GM18909 (cell line): ENCODE measurements around the gene ETV3.

Experiments
- ATAC-seq: cut with Tn5 transposase; IDR thresholded peaks from one replicate; pipeline ENCODE4 v1.9.1; 2021; ENCODE audit warnings: mild to moderate bottlenecking; ENCODE audit not compliant: unreplicated experiment, poor library complexity

ETV3 gene

GRCh38 chr1:157163273-157164127 lies 25.3 kb upstream of the ETV3 start:
- no peak for ATAC-seq

DNA sequence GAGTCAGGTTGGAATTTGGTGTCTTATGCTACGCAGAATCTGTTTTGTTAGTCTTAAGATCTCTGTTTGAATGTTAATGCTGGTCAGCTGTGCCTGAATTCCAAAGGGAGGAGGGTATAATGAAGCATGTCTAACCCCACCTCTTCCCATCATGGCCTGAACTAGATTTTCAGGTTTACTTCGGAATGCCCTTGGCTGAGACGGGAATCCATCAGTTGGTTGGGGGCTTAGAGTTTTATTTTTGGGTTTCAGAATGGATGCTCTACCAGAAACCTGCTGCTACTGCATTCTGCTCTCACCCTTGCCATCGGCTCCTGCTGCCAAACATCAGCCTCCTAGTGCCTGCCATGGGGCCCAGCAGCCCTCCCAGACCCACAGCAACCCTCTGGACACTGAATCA lies 24.1 kb upstream of the ETV3 start:
- no peak for ATAC-seq

- no peak for ATAC-seq
These were observed 23.7 kb upstream of the ETV3 start for GRCh38 chr1:157161901-157162300.

DNA sequence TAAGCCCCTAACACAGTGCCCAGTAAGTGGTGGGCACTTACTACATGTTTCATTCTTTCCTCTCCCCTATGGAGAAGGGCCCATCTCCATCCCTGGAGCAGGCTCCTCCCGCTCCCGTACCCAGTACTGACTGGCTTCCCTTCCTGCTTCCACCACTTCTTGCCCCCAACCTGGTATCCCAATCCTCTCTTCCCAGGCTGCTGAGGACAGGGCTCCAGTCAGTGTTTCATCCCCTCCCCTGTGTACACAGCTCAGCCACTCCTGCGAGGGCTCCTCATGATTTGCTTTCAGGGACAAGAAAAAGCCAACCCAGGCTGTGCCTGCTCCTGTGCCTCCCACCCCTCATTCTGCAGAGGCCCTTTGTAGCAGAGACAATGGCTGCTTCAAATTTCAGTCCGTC lies 20.8 kb upstream of the ETV3 start:
- no peak for ATAC-seq

- ATAC-seq: no peak
These were observed 19.5 kb upstream of the ETV3 start for GRCh38 chr1:157157501-157158190.

DNA sequence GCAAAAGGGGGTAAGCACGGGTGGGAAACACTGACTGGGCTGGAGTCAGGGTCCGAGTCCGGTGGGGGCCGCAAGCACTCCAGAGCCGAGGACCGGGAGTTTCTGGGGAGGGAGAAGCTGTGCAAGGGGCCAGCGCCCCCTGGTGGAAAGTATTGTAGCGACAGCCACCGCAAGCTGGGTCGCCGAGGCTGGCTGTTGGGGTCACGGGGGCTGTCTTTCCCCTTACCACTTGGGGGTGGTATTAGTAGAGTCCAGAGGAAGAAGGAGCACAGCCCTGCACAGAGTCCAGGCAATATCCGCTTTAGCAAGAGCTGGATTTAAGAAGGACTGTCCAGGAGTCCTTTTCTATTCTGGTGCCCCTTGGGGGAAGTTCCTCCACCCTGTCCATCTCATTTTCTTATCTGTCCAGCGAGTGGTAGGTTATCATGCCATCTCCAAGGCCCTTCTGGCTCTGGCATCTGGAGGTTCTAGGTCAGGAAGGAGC lies 17.9 kb upstream of the ETV3 start:
- no peak for ATAC-seq

DNA sequence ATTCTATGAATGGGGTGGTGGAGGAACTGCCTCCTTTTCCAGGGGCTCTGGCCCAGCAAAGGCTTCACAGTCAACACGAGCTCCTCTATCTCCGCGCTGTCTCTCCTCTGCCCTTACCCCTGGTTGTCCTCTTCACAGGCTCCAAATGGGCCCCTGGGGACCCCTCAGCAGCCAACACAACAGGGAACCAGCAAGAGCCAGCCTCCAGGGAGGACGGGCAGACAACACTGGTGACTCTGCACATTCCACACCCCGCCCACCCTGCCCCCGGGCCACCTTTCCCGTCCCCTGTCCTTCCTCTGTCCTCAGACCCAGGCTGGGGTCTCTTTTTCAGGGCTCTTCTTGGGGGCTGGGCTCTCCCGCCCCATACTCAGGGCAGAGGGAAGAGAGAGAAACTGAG lies 17.5 kb upstream of the ETV3 start:
- no peak for ATAC-seq

- no peak for ATAC-seq
These were observed 16.8 kb upstream of the ETV3 start for GRCh38 chr1:157154940-157155514.

GRCh38 chr1:157154291-157154690 lies 16.1 kb upstream of the ETV3 start:
- ATAC-seq: no peak

- no peak for ATAC-seq
These were observed 15.6 kb upstream of the ETV3 start for GRCh38 chr1:157153746-157154145.

DNA sequence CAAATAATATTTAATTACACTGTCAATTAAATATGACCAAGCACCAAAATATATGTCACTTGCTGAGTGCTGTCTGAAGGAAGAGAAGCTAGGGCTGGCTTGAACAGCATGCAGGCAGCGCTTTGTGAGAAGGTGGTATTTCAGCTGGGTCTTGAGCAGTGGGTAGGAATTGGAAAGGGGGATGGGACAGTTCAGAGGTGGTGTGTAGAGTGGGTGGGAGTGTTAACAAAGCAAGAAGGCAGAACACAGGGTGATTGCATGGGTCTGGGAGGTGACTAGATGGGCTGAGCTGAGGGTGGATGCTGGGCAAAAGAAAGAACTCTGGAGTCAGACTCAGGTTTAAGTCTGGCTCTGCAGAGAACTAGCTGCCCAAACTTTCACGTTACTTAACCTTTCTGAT lies 14.3 kb upstream of the ETV3 start:
- ATAC-seq: no peak

- ATAC-seq: no peak
These were observed 13.3 kb upstream of the ETV3 start for GRCh38 chr1:157151506-157151905.

DNA sequence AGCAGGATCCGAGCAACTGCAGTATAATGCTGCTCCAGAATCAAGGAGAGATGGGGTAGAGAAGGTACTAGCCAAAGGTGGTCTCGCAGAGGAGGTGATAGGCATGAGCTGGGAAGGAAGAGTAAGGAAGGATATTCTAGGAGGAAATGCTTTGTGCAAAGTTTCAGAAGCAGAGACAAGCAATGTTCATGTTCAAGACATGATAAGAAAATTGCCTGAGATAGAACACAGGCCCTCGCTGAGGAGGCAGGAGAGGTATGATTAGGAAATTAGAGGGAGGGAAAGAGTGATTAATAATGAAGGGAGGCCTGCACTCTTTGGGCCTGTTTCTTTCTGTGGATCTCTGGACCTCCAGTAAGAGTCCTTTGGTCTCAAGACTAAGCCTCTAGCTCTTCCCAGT lies 12.9 kb upstream of the ETV3 start:
- ATAC-seq: no peak

DNA sequence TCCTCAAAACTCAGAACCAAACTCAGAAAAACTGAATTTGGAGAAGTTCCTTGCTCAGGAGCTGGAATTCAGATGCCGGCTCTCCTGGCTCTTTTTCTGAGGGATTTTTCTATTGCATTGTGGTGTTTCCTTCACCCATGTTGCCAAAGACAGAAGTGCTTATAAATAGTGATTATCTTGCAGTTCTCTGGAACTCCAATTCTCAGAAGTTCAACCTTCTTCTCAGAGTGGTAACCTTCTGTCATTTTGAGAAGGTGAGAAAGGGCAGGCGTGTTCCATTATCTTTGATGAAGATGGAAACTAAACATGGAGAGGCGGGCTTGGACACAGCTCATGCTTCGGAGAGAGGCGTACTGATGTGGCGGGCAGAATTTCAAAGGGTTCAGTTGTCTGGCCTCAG lies 12.4 kb upstream of the ETV3 start:
- no peak for ATAC-seq

DNA sequence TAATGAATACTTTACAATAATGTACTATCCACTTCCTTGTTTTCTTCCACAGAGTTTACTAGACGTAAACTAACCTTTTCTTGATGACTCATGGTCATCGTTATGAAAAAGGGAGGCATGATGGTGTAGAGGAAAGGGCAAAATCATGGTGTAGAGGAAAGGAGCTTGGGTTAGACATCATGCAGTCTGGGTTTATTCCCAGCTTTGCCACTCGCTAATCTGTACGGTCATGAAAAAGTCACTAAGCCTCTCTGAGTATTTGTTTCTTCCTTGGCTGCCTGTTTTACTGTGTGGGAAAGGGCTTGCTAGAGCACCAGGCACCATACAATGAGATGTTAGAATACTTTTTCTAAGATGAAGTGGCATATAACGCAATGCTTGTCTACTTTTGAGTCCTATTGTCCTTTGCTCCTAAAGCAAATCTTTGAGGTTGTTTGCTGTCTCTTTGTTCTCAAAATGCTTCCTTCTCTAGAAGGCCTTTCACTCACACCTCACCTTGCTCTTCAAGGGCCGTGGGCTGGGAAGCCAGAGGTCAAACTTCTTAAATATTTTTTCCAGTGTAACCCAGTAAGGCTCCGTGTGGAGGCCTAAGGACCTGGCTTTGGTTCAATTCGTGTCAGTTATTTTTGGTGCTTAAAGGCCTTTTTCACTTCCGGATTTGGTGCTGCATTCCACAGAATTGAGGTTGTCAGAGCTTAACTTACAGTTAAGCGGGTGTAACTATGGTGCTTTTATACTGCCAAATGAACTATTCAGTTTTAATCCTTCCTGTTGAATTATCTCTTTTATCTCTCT lies 9.9 kb upstream of the ETV3 start:
- no peak for ATAC-seq

GRCh38 chr1:157147037-157147436 lies 8.8 kb upstream of the ETV3 start:
- no peak for ATAC-seq

- ATAC-seq: no peak
These were observed 8.0 kb upstream of the ETV3 start for GRCh38 chr1:157146244-157146643.

- no peak for ATAC-seq
These were observed 6.9 kb upstream of the ETV3 start for GRCh38 chr1:157145076-157145475.

GRCh38 chr1:157144509-157144908 lies 6.3 kb upstream of the ETV3 start:
- ATAC-seq: no peak

- no peak for ATAC-seq
These were observed 4.7 kb upstream of the ETV3 start for GRCh38 chr1:157142765-157143423.
